Measurements from ENCODE around the gene SLC35E4.

SLC35E4 gene

DNA sequence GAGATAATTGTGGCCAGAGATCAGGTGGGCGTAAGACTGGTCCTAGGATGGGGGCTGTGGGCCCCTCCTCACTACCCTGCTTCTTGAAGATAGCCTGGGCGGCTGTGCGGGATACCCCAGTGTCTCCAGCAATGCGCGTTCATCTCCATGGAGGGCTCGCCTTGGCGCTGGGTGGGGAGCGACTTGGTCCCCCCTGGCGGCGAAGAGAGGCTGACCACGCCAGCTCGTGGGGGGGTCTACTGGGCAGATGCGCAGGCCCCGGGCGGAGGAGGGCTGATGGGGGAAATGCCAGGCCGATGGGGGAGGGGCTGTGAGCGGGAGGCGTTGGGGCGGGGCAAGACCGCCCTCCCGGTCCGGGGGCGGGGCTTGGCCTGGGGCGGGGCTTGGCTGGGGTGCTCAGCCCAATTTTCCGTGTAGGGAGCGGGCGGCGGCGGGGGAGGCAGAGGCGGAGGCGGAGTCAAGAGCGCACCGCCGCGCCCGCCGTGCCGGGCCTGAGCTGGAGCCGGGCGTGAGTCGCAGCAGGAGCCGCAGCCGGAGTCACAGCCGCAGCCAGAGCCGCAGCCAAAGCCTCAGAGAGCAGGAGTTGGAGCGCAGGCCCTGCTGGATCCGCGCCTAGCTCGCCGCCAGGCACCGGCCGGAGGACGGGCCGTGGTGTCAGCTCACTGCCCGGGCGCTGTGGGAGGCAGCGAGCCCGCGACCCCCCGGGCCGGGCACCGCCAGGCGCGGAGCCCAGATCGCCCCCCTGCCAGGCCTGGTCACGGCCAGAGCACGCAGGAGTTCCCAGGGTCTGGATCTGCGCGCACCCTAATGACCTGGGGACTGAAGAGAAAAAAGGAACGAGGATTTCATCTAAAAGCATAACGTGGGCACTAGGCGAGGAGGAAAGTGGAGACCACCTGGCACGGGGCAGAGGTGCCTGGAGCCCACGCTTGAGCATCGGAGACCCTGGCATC lies at the start of gene SLC35E4:
Gene SLC35E4 (plus strand): TSS at position 509 of the 953 bp plus-strand sequence. CDS start 670 bp downstream, outside the sequence.
- no peaks in the 10 kb centered on the region for H3K9me3 ChIP-seq (ENCODE audit: insufficient read depth, low read length)

DNA sequence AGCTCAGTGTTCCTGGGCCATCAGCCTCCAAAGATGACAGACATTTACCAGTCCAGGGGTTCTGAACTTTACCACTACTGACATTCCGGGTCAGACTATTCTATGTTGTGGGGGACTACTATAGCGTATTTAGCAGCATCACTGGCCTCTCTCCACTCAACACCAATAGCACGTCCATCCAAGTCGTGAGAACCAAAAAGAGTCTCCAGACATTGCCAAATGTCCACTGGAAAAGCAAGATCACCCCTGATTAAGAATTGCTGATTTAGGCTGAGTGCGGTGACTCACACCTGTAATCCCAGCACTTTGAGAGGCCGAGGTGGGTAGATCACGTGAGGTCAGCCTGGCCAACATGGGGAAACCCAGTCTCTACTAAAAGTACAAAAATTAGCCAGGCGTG lies 49.2 kb upstream of the SLC35E4 start:
- Histone ChIP-seq H3K36me3 (replicated peaks; ENCODE audit: low read depth, low read length) (peaks cover 70% of the 10 kb centered on the region), H4K20me1 (ENCODE audit: insufficient read depth, low read length) (peaks cover 22% of the 10 kb centered on the region), H2AFZ (ENCODE audit: low read depth, low read length) (no peak overlapping the region), H3K9ac (ENCODE audit: low read length) (no peak overlapping the region), H3K4me1 (ENCODE audit: low read length) (peaks cover 11% of the 10 kb centered on the region), H3K9me3 (ENCODE audit: insufficient read depth, low read length) (no peaks in the 10 kb centered on the region), H3K27me3 (ENCODE audit: low read depth, low read length) (no peaks in the 10 kb centered on the region), H3K27ac (ENCODE audit: low read length) (no peak overlapping the region), H3K4me3 (ENCODE audit: low read length) (no peak overlapping the region), H3K79me2 (ENCODE audit: low read length) (peaks cover 36% of the 10 kb centered on the region), H3K4me2 (ENCODE audit: low read length) (no peak overlapping the region)
- TF ChIP-seq CTCF (IDR thresholded peaks at IDR 0.05; ENCODE audit: low read depth, low read length): no peak
- no peak for TF ChIP-seq EZH2phosphoT487 (IDR thresholded peaks at IDR 0.05; ENCODE audit: low read depth)

More for the DNA sequence above, at the start of gene SLC35E4:
- Histone ChIP-seq H3K4me3 (ENCODE audit: low read length) (peak within 1 kb of the TSS; percentile 81), H3K27me3 (ENCODE audit: low read depth, low read length) (no peaks in the 10 kb centered on the region), H2AFZ (ENCODE audit: low read depth, low read length) (peak within 1 kb of the TSS; percentile 80), H3K79me2 (ENCODE audit: low read length) (no peaks in the 10 kb centered on the region), H3K9ac (ENCODE audit: low read length) (peak within 1 kb of the TSS; percentile 74), H3K36me3 (replicated peaks; ENCODE audit: low read depth, low read length) (no peaks in the 10 kb centered on the region), H4K20me1 (ENCODE audit: insufficient read depth, low read length) (no peaks in the 10 kb centered on the region), H3K4me1 (ENCODE audit: low read length) (peaks cover 13% of the 10 kb centered on the region; the same call in 1 of the 2 replicates), H3K4me2 (ENCODE audit: low read length) (peak within 1 kb of the TSS; percentile 80), H3K27ac (ENCODE audit: low read length) (peak within 1 kb of the TSS; percentile 49)
- TF ChIP-seq EZH2phosphoT487 (IDR thresholded peaks at IDR 0.05; ENCODE audit: low read depth) (no peak), CTCF (IDR thresholded peaks at IDR 0.05; ENCODE audit: low read depth, low read length) (no peak)

DNA sequence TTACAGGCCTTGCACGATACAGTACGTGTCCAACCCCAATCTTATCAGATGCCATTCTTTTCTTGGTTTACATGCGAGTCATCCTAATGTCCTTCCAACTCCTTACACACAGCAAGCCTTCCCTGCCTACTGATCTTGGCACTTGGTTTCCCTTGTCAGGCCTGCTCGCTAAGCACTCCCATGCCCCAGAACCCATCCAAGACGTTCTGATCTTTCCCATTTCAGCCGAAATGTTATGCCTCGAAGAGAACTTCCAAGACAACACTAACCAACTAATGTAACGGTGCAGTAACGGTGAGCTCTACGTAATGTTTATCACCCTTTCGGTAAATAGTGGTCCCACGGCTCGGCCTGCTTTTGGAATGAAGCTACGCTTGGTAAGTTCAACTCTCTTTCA lies 44.4 kb upstream of the SLC35E4 start:
- Histone ChIP-seq H3K9me3 (ENCODE audit: insufficient read depth, low read length) (no peaks in the 10 kb centered on the region), H3K27ac (ENCODE audit: low read length) (peak overlapping the region; percentile 71; the same call in 1 of the 2 replicates), H3K4me2 (ENCODE audit: low read length) (peak overlapping the region; percentile 86), H3K9ac (ENCODE audit: low read length) (peak overlapping the region; percentile 90), H3K27me3 (ENCODE audit: low read depth, low read length) (peaks cover 13% of the 10 kb centered on the region), H3K36me3 (replicated peaks; ENCODE audit: low read depth, low read length) (peaks cover 26% of the 10 kb centered on the region), H4K20me1 (ENCODE audit: insufficient read depth, low read length) (peaks cover 16% of the 10 kb centered on the region), H3K4me3 (ENCODE audit: low read length) (peak overlapping the region; percentile 91), H3K79me2 (ENCODE audit: low read length) (peaks cover 35% of the 10 kb centered on the region), H3K4me1 (ENCODE audit: low read length) (peaks cover 11% of the 10 kb centered on the region), H2AFZ (ENCODE audit: low read depth, low read length) (no peak overlapping the region)
- TF ChIP-seq EZH2phosphoT487 (IDR thresholded peaks at IDR 0.05; ENCODE audit: low read depth) (no peak), CTCF (IDR thresholded peaks at IDR 0.05; ENCODE audit: low read depth, low read length) (no peak)
